Liver (tissue), 3 donors: ENCODE results near the gene ASH1L.

Experiments used
- EGR1 ChIP-seq, 2 donors: IDR thresholded peaks; 2 replicates each; pipeline ENCODE4 v1.6.1; 2016 to 2018; ENCODE audit warnings: antibody characterized with exemption in 2 of 2, low read depth in 2 of 2
- FOXA1 ChIP-seq: IDR thresholded peaks from 2 replicates; pipeline ENCODE4 v1.6.1; 2016; ENCODE audit warnings: antibody characterized with exemption
- HNF4G ChIP-seq: IDR thresholded peaks from 2 replicates; pipeline ENCODE4 v1.6.1; 2016; ENCODE audit warnings: antibody characterized with exemption
- JUND ChIP-seq, 2 donors: IDR thresholded peaks; 2 replicates each; pipeline ENCODE4 v1.6.1; 2016; ENCODE audit warnings: antibody characterized with exemption in 2 of 2
- RAD21 ChIP-seq, 2 donors: IDR thresholded peaks; 2 replicates each; pipeline ENCODE4 v1.6.1; 2016; ENCODE audit warnings: antibody characterized with exemption in 2 of 2, mild to moderate bottlenecking in 2 of 2
- SP1 ChIP-seq: IDR thresholded peaks from 2 replicates; pipeline ENCODE4 v1.6.1; 2018; ENCODE audit warnings: antibody characterized with exemption, mild to moderate bottlenecking
- TAF1 ChIP-seq: conservative IDR thresholded peaks from 2 replicates; pipeline ENCODE4 v1.6.1; 2016; ENCODE audit warnings: antibody characterized with exemption, mild to moderate bottlenecking
- YY1 ChIP-seq: IDR thresholded peaks from 2 replicates; pipeline ENCODE4 v1.6.1; 2016; ENCODE audit warnings: antibody characterized with exemption, mild to moderate bottlenecking
- TF ChIP-seq, protein P1 (sequence below): fragments of 150-350 bp; IDR thresholded peaks from 2 replicates; pipeline ENCODE4 v1.5.1; 2017; ENCODE audit warnings: improper control_type of control experiment, low read depth, low read length; ENCODE audit not compliant: missing input control
- TF ChIP-seq, protein P2 (sequence below): IDR thresholded peaks from 2 replicates; pipeline ENCODE4 v1.6.1; 2016; ENCODE audit warnings: antibody characterized with exemption
- TF ChIP-seq, protein P3 (sequence below): IDR thresholded peaks from 2 replicates; pipeline ENCODE4 v1.6.1; 2016; ENCODE audit warnings: antibody characterized with exemption, mild to moderate bottlenecking
- donor health status: healthy.
- donor health status: healthy.

DNA sequence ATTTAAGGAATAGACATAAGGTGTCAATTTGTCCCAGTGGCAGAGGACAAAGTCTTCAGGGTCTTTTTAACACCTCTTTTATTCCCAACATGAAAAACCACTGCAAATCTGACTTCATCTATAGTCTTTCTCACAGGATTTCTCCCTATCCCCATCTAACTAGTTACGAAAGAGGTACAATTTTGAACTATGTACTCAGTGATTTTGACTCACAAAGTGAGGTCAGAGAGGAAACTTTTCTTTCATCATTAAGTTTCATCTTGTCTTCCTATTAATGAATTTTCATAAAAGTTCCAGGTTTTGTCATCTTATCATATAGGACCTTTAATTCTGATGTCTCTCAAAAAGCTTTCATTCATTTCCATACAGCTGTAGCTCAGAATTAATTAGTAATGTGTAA lies 63.3 kb downstream of the ASH1L start:
- TF ChIP-seq YY1 (no peak), FOXA1 (no peak), TAF1 (no peak), EGR1 (IDR thresholded peaks at IDR 0.05; ENCODE audit: low read depth in 2 of 2) (no peak), RAD21 (IDR thresholded peaks at IDR 0.05) (no peak), SP1 (no peak), JUND (IDR thresholded peaks at IDR 0.05) (peak in 1 of 2 donors; percentile 10), HNF4G (no peak)
- TF ChIP-seq, protein P1, sequence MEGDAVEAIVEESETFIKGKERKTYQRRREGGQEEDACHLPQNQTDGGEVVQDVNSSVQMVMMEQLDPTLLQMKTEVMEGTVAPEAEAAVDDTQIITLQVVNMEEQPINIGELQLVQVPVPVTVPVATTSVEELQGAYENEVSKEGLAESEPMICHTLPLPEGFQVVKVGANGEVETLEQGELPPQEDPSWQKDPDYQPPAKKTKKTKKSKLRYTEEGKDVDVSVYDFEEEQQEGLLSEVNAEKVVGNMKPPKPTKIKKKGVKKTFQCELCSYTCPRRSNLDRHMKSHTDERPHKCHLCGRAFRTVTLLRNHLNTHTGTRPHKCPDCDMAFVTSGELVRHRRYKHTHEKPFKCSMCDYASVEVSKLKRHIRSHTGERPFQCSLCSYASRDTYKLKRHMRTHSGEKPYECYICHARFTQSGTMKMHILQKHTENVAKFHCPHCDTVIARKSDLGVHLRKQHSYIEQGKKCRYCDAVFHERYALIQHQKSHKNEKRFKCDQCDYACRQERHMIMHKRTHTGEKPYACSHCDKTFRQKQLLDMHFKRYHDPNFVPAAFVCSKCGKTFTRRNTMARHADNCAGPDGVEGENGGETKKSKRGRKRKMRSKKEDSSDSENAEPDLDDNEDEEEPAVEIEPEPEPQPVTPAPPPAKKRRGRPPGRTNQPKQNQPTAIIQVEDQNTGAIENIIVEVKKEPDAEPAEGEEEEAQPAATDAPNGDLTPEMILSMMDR, result no peak
- TF ChIP-seq, protein P2, sequence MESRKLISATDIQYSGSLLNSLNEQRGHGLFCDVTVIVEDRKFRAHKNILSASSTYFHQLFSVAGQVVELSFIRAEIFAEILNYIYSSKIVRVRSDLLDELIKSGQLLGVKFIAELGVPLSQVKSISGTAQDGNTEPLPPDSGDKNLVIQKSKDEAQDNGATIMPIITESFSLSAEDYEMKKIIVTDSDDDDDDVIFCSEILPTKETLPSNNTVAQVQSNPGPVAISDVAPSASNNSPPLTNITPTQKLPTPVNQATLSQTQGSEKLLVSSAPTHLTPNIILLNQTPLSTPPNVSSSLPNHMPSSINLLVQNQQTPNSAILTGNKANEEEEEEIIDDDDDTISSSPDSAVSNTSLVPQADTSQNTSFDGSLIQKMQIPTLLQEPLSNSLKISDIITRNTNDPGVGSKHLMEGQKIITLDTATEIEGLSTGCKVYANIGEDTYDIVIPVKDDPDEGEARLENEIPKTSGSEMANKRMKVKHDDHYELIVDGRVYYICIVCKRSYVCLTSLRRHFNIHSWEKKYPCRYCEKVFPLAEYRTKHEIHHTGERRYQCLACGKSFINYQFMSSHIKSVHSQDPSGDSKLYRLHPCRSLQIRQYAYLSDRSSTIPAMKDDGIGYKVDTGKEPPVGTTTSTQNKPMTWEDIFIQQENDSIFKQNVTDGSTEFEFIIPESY, result no peak
- TF ChIP-seq, protein P3, sequence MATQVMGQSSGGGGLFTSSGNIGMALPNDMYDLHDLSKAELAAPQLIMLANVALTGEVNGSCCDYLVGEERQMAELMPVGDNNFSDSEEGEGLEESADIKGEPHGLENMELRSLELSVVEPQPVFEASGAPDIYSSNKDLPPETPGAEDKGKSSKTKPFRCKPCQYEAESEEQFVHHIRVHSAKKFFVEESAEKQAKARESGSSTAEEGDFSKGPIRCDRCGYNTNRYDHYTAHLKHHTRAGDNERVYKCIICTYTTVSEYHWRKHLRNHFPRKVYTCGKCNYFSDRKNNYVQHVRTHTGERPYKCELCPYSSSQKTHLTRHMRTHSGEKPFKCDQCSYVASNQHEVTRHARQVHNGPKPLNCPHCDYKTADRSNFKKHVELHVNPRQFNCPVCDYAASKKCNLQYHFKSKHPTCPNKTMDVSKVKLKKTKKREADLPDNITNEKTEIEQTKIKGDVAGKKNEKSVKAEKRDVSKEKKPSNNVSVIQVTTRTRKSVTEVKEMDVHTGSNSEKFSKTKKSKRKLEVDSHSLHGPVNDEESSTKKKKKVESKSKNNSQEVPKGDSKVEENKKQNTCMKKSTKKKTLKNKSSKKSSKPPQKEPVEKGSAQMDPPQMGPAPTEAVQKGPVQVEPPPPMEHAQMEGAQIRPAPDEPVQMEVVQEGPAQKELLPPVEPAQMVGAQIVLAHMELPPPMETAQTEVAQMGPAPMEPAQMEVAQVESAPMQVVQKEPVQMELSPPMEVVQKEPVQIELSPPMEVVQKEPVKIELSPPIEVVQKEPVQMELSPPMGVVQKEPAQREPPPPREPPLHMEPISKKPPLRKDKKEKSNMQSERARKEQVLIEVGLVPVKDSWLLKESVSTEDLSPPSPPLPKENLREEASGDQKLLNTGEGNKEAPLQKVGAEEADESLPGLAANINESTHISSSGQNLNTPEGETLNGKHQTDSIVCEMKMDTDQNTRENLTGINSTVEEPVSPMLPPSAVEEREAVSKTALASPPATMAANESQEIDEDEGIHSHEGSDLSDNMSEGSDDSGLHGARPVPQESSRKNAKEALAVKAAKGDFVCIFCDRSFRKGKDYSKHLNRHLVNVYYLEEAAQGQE, result no peak
